H1 (cell line): ENCODE measurements around the gene CCNK. TPM values are rescaled to one million over a fixed set of nuclear protein-coding genes. Genes with fewer than 3 reads are reported as not detected.

Experiments
- CTCF ChIA-PET: fragments of 300-600 bp; sonication (Branson Sonifier 250); formaldehyde crosslinking; loops from one replicate; lab custom pipeline; 2021; ENCODE audit not compliant: partially characterized antibody; lab: Charles Lee
- POLR2A ChIA-PET: fragments of 300-600 bp; sonication (Branson Sonifier 250); formaldehyde crosslinking; loops from one replicate; lab custom pipeline; 2021; ENCODE audit warnings: inconsistent platforms; ENCODE audit not compliant: partially characterized antibody; lab: Charles Lee
- DNase-seq, 2 experiments: peaks; one replicate each; pipeline versions ENCODE4 v3.0.0 to v3.0.0-alpha.2; 2010 to 2022; ENCODE audit warnings: low spot score in 2 of 2, low read depth in 1 of 2, mixed read lengths in 1 of 2
- FAIRE-seq: peaks from 2 replicates; lab custom pipeline; 2011; peaks lifted over from hg19 to GRCh38; lab: Jason Lieb, UNC
- H2AFZ ChIP-seq: 2 replicates; pipeline ENCODE4 v1.8.1; 2012; ENCODE audit warnings: low read length, inconsistent platforms
- H2AK5ac ChIP-seq: 2 replicates; pipeline ENCODE4 v1.6.1; 2013; ENCODE audit warnings: low read depth, low read length
- H2BK120ac ChIP-seq: replicated peaks from 2 replicates; pipeline ENCODE3; 2013; ENCODE audit warnings: low read depth, low read length, inconsistent platforms
- H2BK12ac ChIP-seq: 2 replicates; pipeline ENCODE4 v1.6.1; 2013; ENCODE audit warnings: low read depth, low read length
- H2BK15ac ChIP-seq: 2 replicates; pipeline ENCODE4 v1.6.1; 2013; ENCODE audit warnings: low read length
- H2BK20ac ChIP-seq: 2 replicates; pipeline ENCODE4 v1.6.1; 2013; ENCODE audit warnings: low read length
- H2BK5ac ChIP-seq: 2 replicates; pipeline ENCODE4 v1.6.1; 2013; ENCODE audit warnings: low read depth, low read length
- H3K14ac ChIP-seq: 2 replicates; pipeline ENCODE4 v1.6.1; 2013; ENCODE audit warnings: inconsistent platforms; ENCODE audit not compliant: insufficient read length
- H3K18ac ChIP-seq: 2 replicates; pipeline ENCODE4 v1.6.1; 2013; ENCODE audit warnings: low read length; ENCODE audit errors: extremely low read depth
- H3K23ac ChIP-seq: 2 replicates; pipeline ENCODE4 v1.6.1; 2013; ENCODE audit warnings: inconsistent platforms; ENCODE audit not compliant: insufficient read length
- H3K23me2 ChIP-seq: 2 replicates; pipeline ENCODE4 v1.6.1; 2013; ENCODE audit warnings: low read depth, low read length
- H3K27ac ChIP-seq: 2 replicates; pipeline ENCODE4 v1.6.1; 2011; ENCODE audit warnings: low read depth, low read length, inconsistent platforms
- H3K27me3 ChIP-seq, 4 experiments: replicated peaks in 1 of 4; 1 replicate in 1 of 4; 2 replicates in 3 of 4; pipeline versions ENCODE4 v1.6.1 to v1.8.1; 2011 to 2013; ENCODE audit warnings: low read length in 3 of 4, mild to moderate bottlenecking in 3 of 4, inconsistent platforms in 2 of 4, mixed read lengths in 2 of 4, moderate library complexity in 1 of 4; ENCODE audit not compliant: control insufficient read depth in 3 of 4, insufficient read depth in 3 of 4; ENCODE audit errors: extremely low read depth in 1 of 4
- H3K36me3 ChIP-seq, 4 experiments: 2 replicates each; pipeline versions ENCODE4 v1.6.1 to v1.8.1; 2011 to 2013; ENCODE audit warnings: mild to moderate bottlenecking in 4 of 4, low read length in 3 of 4, moderate library complexity in 2 of 4, control low read depth in 1 of 4, inconsistent platforms in 1 of 4; ENCODE audit not compliant: insufficient read depth in 4 of 4, control insufficient read depth in 2 of 4
- H3K4ac ChIP-seq: replicated peaks from 2 replicates; pipeline ENCODE3; 2013; ENCODE audit warnings: low read length, low read depth, mixed read lengths, inconsistent platforms; ENCODE audit not compliant: insufficient read length
- H3K4me1 ChIP-seq, 4 experiments: replicated peaks in 1 of 4; 1 replicate in 1 of 4; 2 replicates in 3 of 4; pipeline versions ENCODE4 v1.6.1 to v1.8.1; 2011 to 2013; ENCODE audit warnings: low read length in 3 of 4, inconsistent platforms in 2 of 4, mixed read lengths in 1 of 4; ENCODE audit not compliant: insufficient read depth in 4 of 4, control insufficient read depth in 3 of 4
- H3K4me2 ChIP-seq, 2 experiments: 2 replicates each; pipeline versions ENCODE4 v1.6.1 to v1.8.1; 2011 to 2013; ENCODE audit warnings: low read depth in 2 of 2, low read length in 2 of 2, control low read depth in 1 of 2, inconsistent platforms in 1 of 2, mild to moderate bottlenecking in 1 of 2; ENCODE audit not compliant: insufficient read depth in 1 of 2
- H3K4me3 ChIP-seq, 4 experiments: fragments of 200-600, 300-600 bp in 1 of 4; sonication (generic), shearing (Covaris generic), sonication (Bioruptor Twin) in 1 of 4; 2 replicates each; pipeline versions ENCODE4 v1.5.1 to v1.8.1; 2011 to 2016; ENCODE audit warnings: low read length in 4 of 4, low read depth in 3 of 4, control low read depth in 2 of 4, inconsistent platforms in 2 of 4, mild to moderate bottlenecking in 2 of 4, mixed read lengths in 1 of 4, moderate library complexity in 1 of 4; ENCODE audit not compliant: insufficient read depth in 2 of 4; ENCODE audit errors: extremely low read depth in 1 of 4
- H3K56ac ChIP-seq: replicated peaks from 2 replicates; pipeline ENCODE3; 2013; ENCODE audit warnings: low read depth, mild to moderate bottlenecking, mixed read lengths, low read length, inconsistent platforms; ENCODE audit not compliant: insufficient read length
- H3K79me1 ChIP-seq: 2 replicates; pipeline ENCODE4 v1.6.1; 2013; ENCODE audit warnings: low read depth, low read length, control low read depth
- H3K79me2 ChIP-seq, 2 experiments: 2 replicates each; pipeline versions ENCODE4 v1.6.1 to v1.8.1; 2012 to 2013; ENCODE audit warnings: low read length in 2 of 2, mild to moderate bottlenecking in 2 of 2, inconsistent platforms in 1 of 2; ENCODE audit not compliant: insufficient read depth in 2 of 2, control insufficient read depth in 1 of 2
- H3K9ac ChIP-seq, 4 experiments: replicated peaks in 1 of 4; 1 replicate in 1 of 4; 2 replicates in 3 of 4; pipeline versions ENCODE4 v1.6.1 to v1.8.1; 2011 to 2013; ENCODE audit warnings: low read depth in 3 of 4, low read length in 3 of 4, control low read depth in 2 of 4, mild to moderate bottlenecking in 2 of 4, moderate library complexity in 2 of 4, inconsistent platforms in 1 of 4; ENCODE audit errors: extremely low read depth in 1 of 4
- H3K9me3 ChIP-seq, 2 experiments: 2 replicates each; pipeline versions ENCODE4 v1.6.1 to v1.8.1; 2012 to 2013; ENCODE audit warnings: mild to moderate bottlenecking in 2 of 2, moderate library complexity in 2 of 2, control low read depth in 1 of 2, inconsistent platforms in 1 of 2, low read depth in 1 of 2, low read length in 1 of 2, mixed read lengths in 1 of 2; ENCODE audit not compliant: insufficient read depth in 2 of 2
- H4K20me1 ChIP-seq, 2 experiments: replicated peaks in 1 of 2; 2 replicates each; pipeline versions ENCODE3 to v1.8.1; 2011 to 2013; ENCODE audit warnings: inconsistent platforms in 2 of 2, low read length in 2 of 2, mild to moderate bottlenecking in 1 of 2; ENCODE audit not compliant: insufficient read depth in 2 of 2, control insufficient read depth in 1 of 2
- H4K5ac ChIP-seq: 2 replicates; pipeline ENCODE4 v1.6.1; 2013; ENCODE audit warnings: low read length, low read depth, mixed read lengths, inconsistent platforms; ENCODE audit not compliant: insufficient read length
- H4K8ac ChIP-seq: 2 replicates; pipeline ENCODE4 v1.8.0; 2013; ENCODE audit warnings: mild to moderate bottlenecking, moderate library complexity, low read length, inconsistent platforms; ENCODE audit not compliant: insufficient read depth; ENCODE audit errors: extremely low read depth
- H4K91ac ChIP-seq: replicated peaks from 2 replicates; pipeline ENCODE3; 2013; ENCODE audit warnings: low read length, mixed read lengths, inconsistent platforms; ENCODE audit not compliant: insufficient read length
- SP2 ChIP-seq: IDR thresholded peaks from 2 replicates; pipeline ENCODE4 v1.6.1; 2012; ENCODE audit warnings: mild to moderate bottlenecking, low read length, inconsistent platforms
- SP4 ChIP-seq: IDR thresholded peaks from 2 replicates; pipeline ENCODE4 v1.6.1; 2012; ENCODE audit warnings: low read length, inconsistent platforms
- WGBS, 2 experiments: shearing (Covaris generic) in 1 of 2; methylation state at CpG; one replicate each; pipeline versions ENCODE4 v1.1.6 to v1.1.7; 2013 to 2015; ENCODE audit warnings: low lambda C conversion rate in 2 of 2, mixed read lengths in 2 of 2, inconsistent platforms in 1 of 2, low coverage in 1 of 2, missing lambda C conversion rate in 1 of 2; ENCODE audit not compliant: insufficient replicate concordance in 2 of 2, insufficient coverage in 1 of 2, insufficient read length in 1 of 2; ENCODE audit errors: extremely low coverage in 1 of 2, missing lambda C conversion rate in 1 of 2; 5-methylcytosine and 5-hydroxymethylcytosine counted together
- polyA plus RNA-seq, 7 experiments: library from polyadenylated mRNA; depleted of rRNA in 3 of 7; stranded (reverse) in 5 of 7; unstranded in 2 of 7; fragments of >200 nt in 5 of 7; fragments of 200-250 nt in 2 of 7; gene quantifications; 1 replicate in 5 of 7; 2 replicates in 1 of 7; 4 replicates in 1 of 7; pipeline versions ENCODE4 v1.2.1 to v1.2.3, GENCODE V29; 2011 to 2013; ENCODE audit warnings: missing spikeins in 2 of 7, mixed read lengths in 2 of 7
- total RNA-seq: library from RNA; stranded (reverse); fragmentation: NEBNext Ultra II Directional; extraction: Animal tissue kit (Norgen Biotek cat#: 25700); gene quantifications from 2 replicates; pipeline ENCODE4 v1.2.1, GENCODE V29; 2021

CCNK gene
- total and polyA plus RNA-seq, 2 of the 8 experiments (the other 6 are each of a cell fraction or from before 2014, with no cell fraction given), result 10.7 to 82.7 TPM

DNA sequence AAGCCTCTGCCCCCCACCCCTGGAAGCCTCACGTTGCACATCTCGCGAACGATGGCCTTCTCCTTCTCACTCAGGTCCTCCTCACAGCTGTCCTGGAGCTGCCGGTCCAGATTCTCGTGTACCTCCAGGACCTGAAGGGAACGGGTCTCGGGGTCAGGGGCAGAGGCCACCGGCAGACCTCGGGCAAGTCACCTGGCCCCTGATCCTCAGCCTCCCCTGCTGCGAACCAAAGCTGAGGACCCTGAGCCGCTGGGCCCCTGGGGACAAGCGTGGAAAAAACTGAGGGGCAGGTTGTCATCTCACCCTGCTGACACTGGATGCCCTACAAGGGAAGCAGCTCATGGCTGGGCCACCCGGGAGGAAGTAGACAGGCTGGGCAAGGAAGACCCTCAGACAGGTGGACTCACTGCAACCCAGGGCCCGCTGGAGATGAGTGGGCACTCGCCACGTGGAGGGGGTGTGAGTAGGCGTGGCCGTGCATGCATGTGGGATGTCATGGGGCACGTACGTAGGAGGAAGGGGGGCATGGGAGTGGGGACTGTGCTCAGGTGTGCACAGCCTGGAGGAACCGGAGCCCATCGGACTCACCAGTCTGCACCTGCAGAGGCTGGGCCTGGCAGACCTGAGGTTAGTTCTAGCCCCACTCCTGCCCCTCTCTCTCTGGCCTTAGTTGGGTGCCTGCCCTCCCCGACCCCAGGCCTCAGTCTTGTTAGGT is 35.1 kb downstream of the CCNK start:
- DNase-seq (no peak), FAIRE-seq (no peak)
- Histone ChIP-seq H3K79me1 (no peaks in the 10 kb centered on the region; the same call in none of the 2 replicates), H2BK12ac (0 out of 2 replicates have a peak overlapping the region, but pooled peaks have one; percentile 9), H4K8ac (peak overlapping the region; percentile 39; the same call in 1 of the 2 replicates), H3K23me2 (no peaks in the 10 kb centered on the region), H2AFZ (no peak overlapping the region), H2BK15ac (no peak overlapping the region), H3K4me1 (no peaks in the 10 kb centered on the region; a peak in 3 of 7 replicates), H4K20me1 (peaks cover 3 to 7% of the 10 kb centered on the region in 2 experiments), H3K4ac (no peak overlapping the region), H4K5ac (no peak overlapping the region), H2AK5ac (no peak overlapping the region), H4K91ac (no peak overlapping the region), H3K14ac (no peak overlapping the region), H3K27me3 (no peaks in the 10 kb centered on the region; a peak in 1 of 7 replicates), H3K9me3 (no peaks in the 10 kb centered on the region), H2BK5ac (no peak overlapping the region), H3K56ac (no peak overlapping the region), H3K4me3 (no peak overlapping the region), H3K36me3 (peaks cover 0 to 7% (median 0%) of the 10 kb centered on the region in 4 experiments; a peak in 2 of 8 replicates), H3K4me2 (no peak overlapping the region), H3K79me2 (0 out of 4 replicates have a peak, but pooled peaks cover 0 to 2% of the 10 kb centered on the region in 2 experiments), H3K23ac (no peak overlapping the region), H3K27ac (no peak overlapping the region), H2BK20ac (no peak overlapping the region), H2BK120ac (no peak overlapping the region), H3K18ac (no peak overlapping the region), H3K9ac (no peak overlapping the region)
- 85% methylated on average over 20 of the region's 24 CpGs; no CpG with 5 or more reads in 1 of the 2 experiments for WGBS, 2 experiments
- TF ChIP-seq SP2, result no peak
- TF ChIP-seq SP4, result no peak
- ChIA-PET CTCF (interaction anchor here (0.9 to 3.8 kb wide), 11 partner anchors 12 to 171 kb away, joined by 3 to 32 read pairs (median 8); no protein-coding TSS in a partner anchor), POLR2A (interaction anchor here (0.6 to 2.1 kb wide), 7 partner anchors 11 to 128 kb away, joined by 3 to 5 read pairs (median 3); partner anchors contain the start of genes CCNK and SETD3)
